Measurements from ENCODE around the gene CPAMD8.

GRCh38 chr19:16886305-16886880, 140.2 kb downstream of the CPAMD8 start:
- TF ChIP-seq CTCF (IDR thresholded peaks at IDR 0.05) = no peak
- no peak for TF ChIP-seq EZH2 (IDR thresholded peaks at IDR 0.05; ENCODE audit: borderline replicate concordance, insufficient read depth, low read depth, low read length, poor library complexity, severe bottlenecking)
